Measurements from ENCODE around the gene XYLT1. TPM values are rescaled to one million over a fixed set of nuclear protein-coding genes. Genes with fewer than 3 reads are reported as not detected.

XYLT1 gene
- total and polyA plus RNA-seq, 9 of the 15 experiments (the other 6 are each of a cell fraction or from before 2014, with no cell fraction given) = 0.03 to 0.09 (median 0.08) TPM; not detected in 6

DNA sequence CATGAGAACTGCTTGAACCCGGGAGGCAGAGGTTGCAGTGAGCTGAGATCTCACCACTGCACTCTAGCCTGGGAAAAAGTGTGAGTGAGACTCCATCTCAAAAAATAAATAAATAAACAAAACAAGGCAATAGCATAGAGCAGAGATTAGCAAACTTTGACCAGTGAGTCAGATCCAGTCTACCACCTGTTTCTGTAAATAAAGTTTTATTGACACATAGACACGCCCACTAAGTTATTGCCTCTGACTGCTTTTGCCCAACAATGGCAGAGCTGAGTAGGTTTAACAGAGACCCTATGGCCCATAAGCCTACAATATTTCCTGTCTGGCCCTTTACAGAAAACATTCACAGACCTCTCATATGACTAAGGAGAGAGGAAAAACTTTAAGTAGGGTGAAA lies 44.3 kb downstream of the XYLT1 start:
- ChIA-PET CTCF (ENCODE audit: low intra/inter-chr PET ratio) (no interaction called here), POLR2A (no interaction called here)
- H3K79me2 ChIP-seq (ENCODE audit: control insufficient read depth, insufficient read depth, low read length) = no peaks in the 10 kb centered on the region
- H3K9ac ChIP-seq (ENCODE audit: insufficient read depth in 1 of 2, low read depth in 2 of 2, low read length in 2 of 2) = no peak overlapping the region
- intact Hi-C loops (cut with micrococcal nuclease) (no loop called here), in situ Hi-C loops (cut with MboI) (no loop called here)
- no peaks in the 10 kb centered on the region for H3K4me1 ChIP-seq (replicated peaks in 1 of 2; ENCODE audit: control insufficient read depth in 2 of 2, insufficient read depth in 2 of 2, low read length in 2 of 2)
- H2AFZ ChIP-seq (ENCODE audit: low read depth, low read length) = no peak overlapping the region
- H4K20me1 ChIP-seq (replicated peaks; ENCODE audit: control insufficient read depth, insufficient read depth, low read length) = no peaks in the 10 kb centered on the region; the same call in 1 of the 2 replicates
- DNase-seq (ENCODE audit: extremely low read depth in 1 of 4, low spot score in 3 of 4) = no peak
- peaks cover 6 to 26% of the 10 kb centered on the region in 2 experiments; a peak in 3 of 5 replicates for H3K27me3 ChIP-seq (ENCODE audit: control insufficient read depth in 2 of 2, insufficient read depth in 2 of 2, low read length in 2 of 2)
- H3K9me3 ChIP-seq (replicated peaks; ENCODE audit: control insufficient read depth, insufficient read depth, low read depth, low read length) = no peaks in the 10 kb centered on the region; the same call in 1 of the 2 replicates
- FAIRE-seq = no peak
- H3K4me3 ChIP-seq = no peak overlapping the region
- no TSS peak for BruUV-seq (replicated peaks)
- H3K4me2 ChIP-seq (ENCODE audit: insufficient read depth, low read length) = no peak overlapping the region
- WGBS (ENCODE audit: insufficient coverage, low coverage, missing lambda C conversion rate) = 0% methylated on average over 2 of the region's 2 CpGs
- H3K36me3 ChIP-seq (ENCODE audit: control insufficient read depth, insufficient read depth, low read length) = no peaks in the 10 kb centered on the region
- TF ChIP-seq, protein P1, sequence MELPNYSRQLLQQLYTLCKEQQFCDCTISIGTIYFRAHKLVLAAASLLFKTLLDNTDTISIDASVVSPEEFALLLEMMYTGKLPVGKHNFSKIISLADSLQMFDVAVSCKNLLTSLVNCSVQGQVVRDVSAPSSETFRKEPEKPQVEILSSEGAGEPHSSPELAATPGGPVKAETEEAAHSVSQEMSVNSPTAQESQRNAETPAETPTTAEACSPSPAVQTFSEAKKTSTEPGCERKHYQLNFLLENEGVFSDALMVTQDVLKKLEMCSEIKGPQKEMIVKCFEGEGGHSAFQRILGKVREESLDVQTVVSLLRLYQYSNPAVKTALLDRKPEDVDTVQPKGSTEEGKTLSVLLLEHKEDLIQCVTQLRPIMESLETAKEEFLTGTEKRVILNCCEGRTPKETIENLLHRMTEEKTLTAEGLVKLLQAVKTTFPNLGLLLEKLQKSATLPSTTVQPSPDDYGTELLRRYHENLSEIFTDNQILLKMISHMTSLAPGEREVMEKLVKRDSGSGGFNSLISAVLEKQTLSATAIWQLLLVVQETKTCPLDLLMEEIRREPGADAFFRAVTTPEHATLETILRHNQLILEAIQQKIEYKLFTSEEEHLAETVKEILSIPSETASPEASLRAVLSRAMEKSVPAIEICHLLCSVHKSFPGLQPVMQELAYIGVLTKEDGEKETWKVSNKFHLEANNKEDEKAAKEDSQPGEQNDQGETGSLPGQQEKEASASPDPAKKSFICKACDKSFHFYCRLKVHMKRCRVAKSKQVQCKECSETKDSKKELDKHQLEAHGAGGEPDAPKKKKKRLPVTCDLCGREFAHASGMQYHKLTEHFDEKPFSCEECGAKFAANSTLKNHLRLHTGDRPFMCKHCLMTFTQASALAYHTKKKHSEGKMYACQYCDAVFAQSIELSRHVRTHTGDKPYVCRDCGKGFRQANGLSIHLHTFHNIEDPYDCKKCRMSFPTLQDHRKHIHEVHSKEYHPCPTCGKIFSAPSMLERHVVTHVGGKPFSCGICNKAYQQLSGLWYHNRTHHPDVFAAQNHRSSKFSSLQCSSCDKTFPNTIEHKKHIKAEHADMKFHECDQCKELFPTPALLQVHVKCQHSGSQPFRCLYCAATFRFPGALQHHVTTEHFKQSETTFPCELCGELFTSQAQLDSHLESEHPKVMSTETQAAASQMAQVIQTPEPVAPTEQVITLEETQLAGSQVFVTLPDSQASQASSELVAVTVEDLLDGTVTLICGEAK (IDR thresholded peaks at IDR 0.05) = peak; percentile 85
- TF ChIP-seq, protein P1 (CRISPR knock-in tag; IDR thresholded peaks at IDR 0.05) = peak; percentile 58; the same call in 1 of the 2 replicates
- TF ChIP-seq ZNF263 (CRISPR knock-in tag; IDR thresholded peaks at IDR 0.05; ENCODE audit: borderline replicate concordance) = no peak
- TF ChIP-seq ZNF174 (CRISPR knock-in tag; IDR thresholded peaks at IDR 0.05) = no peak
- H3K9me1 ChIP-seq (ENCODE audit: control insufficient read depth, insufficient read depth, low read length) = no peaks in the 10 kb centered on the region
- no peak for ATAC-seq
- H3K27ac ChIP-seq (ENCODE audit: extremely low read depth, low read depth, low read length) = no peak overlapping the region

All from K562 (cell line).